Measurements from ENCODE around the gene CNEP1R1.

CNEP1R1 gene

DNA sequence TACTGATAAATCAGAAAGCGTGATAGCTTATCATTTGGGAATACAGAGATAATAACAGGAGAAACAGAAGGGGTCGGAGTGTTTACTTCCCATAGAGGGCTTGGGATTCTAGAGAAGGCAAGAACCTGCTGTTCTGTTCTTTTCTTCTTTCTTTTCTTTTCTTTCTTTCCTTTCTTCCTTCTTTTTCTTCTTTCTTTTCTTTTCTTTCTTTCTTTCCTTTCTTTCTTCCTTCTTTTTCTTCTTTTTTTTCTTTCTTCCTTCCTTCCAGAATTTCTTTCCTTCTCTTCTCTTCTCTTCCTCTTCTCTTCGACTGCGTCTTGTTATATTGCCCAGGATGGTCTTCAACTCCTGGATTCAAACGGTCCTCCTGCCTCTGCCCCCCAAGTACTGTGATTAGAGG lies 18.3 kb downstream of the CNEP1R1 start:
- TF ChIP-seq, protein P1, sequence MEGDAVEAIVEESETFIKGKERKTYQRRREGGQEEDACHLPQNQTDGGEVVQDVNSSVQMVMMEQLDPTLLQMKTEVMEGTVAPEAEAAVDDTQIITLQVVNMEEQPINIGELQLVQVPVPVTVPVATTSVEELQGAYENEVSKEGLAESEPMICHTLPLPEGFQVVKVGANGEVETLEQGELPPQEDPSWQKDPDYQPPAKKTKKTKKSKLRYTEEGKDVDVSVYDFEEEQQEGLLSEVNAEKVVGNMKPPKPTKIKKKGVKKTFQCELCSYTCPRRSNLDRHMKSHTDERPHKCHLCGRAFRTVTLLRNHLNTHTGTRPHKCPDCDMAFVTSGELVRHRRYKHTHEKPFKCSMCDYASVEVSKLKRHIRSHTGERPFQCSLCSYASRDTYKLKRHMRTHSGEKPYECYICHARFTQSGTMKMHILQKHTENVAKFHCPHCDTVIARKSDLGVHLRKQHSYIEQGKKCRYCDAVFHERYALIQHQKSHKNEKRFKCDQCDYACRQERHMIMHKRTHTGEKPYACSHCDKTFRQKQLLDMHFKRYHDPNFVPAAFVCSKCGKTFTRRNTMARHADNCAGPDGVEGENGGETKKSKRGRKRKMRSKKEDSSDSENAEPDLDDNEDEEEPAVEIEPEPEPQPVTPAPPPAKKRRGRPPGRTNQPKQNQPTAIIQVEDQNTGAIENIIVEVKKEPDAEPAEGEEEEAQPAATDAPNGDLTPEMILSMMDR (IDR thresholded peaks at IDR 0.05; ENCODE audit: low read depth, low read length): no peak
- no peak overlapping the region for H3K4me3 ChIP-seq (ENCODE audit: low read depth, low read length)

DNA sequence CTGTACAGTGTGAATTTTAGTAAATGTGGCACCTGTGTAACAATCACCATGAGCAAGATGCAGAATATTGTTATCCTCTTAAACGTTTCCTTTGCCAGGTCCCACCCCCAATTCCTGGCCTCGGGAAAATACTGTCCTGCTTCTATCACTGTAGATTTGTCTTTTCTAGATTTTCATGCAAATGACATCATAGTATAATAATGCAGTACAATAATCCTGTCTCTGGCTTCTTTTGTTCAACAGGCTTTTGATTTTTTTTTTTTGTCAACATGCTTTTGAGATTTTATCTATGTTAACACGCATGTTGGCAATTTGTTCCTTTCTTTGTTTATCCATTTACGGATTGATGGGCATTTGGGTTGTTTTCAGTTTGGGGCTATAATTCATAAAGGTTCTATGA lies 20.4 kb downstream of the CNEP1R1 start:
- TF ChIP-seq, protein P1 (IDR thresholded peaks at IDR 0.05; ENCODE audit: low read depth, low read length): no peak
- H3K4me3 ChIP-seq (ENCODE audit: low read depth, low read length): no peak overlapping the region

DNA sequence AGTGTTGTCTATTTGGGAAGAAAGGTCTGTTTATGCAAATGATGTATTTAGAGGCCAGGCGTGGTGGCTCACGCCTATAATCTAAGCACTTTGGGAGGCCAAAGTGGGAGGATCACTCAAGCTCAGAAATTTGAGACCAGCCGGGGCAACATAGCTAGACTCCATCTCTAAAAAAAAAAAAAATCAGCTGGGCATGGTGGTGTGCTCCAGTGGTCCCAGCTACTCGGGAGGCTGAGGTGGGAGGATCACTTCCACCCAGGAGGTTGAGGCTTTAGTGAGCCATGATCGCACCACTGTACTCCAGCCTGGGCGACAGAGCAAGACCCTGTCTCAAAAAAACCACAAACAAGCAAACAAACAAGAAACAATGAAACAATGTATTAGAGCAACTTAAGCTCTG lies 21.8 kb downstream of the CNEP1R1 start:
- TF ChIP-seq, protein P1 (IDR thresholded peaks at IDR 0.05; ENCODE audit: low read depth, low read length): no peak
- no peak overlapping the region for H3K4me3 ChIP-seq (ENCODE audit: low read depth, low read length)

DNA sequence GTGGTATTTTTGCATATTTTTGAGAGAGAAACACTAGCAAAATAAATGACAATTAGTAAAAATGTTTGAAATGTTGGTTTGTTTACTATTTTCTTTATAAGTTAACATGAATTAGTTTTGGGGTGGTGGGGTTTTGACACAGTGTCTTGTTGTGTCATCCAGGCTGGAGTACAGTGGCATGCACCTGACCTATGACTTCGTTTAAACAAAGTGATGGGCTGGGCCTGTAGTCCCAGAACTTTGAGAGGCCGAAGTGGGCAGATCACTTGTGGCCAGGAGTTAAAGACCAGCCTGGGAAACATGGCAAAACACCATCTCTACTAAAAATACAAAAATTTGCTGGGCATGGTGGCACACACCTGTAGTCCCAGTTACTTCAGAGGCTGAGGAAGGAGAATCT lies 22.8 kb downstream of the CNEP1R1 start:
- no peak overlapping the region for H3K4me3 ChIP-seq (ENCODE audit: low read depth, low read length)
- TF ChIP-seq, protein P1 (IDR thresholded peaks at IDR 0.05; ENCODE audit: low read depth, low read length): no peak

DNA sequence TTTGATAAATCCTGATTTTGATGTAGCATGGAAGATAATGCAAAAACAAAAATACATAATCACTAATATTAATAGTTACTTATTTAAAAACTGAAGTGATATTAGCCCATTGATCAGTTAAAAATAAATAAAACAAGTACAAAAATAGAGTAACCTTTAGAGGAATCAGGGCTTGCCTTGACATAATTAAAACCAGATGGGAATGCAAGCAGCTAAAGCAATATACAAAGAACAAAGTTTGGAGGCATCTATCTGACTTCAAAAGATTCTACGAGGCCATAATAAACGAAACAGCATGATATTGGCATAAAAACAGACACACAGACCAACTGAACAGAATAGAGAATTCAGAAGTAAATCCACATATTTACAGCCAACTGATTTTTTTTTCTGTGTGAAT lies 25.8 kb downstream of the CNEP1R1 start:
- H3K4me3 ChIP-seq (ENCODE audit: low read depth, low read length): no peak overlapping the region
- TF ChIP-seq, protein P1 (IDR thresholded peaks at IDR 0.05; ENCODE audit: low read depth, low read length): no peak

DNA sequence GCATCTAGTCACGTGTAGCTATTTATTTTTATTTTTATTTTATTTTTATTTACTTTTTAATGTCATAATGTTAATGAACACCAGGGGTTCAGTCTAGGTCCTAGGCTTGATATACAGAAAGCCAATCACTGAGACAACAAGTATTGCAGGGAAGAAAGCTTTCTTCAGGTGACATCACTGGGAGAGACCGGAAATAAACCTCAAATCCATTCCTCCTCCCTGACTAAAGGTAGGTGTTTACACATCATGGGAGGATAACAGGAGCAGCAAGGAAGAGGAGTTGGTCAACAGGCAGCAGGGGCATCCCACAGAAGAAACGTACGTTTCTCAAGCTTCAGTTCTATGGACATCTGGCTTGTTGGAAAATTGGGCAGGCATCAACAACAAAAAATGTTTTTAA lies 31.2 kb downstream of the CNEP1R1 start:
- H3K4me3 ChIP-seq (ENCODE audit: low read depth, low read length): no peak overlapping the region
- TF ChIP-seq, protein P1 (IDR thresholded peaks at IDR 0.05; ENCODE audit: low read depth, low read length): no peak

DNA sequence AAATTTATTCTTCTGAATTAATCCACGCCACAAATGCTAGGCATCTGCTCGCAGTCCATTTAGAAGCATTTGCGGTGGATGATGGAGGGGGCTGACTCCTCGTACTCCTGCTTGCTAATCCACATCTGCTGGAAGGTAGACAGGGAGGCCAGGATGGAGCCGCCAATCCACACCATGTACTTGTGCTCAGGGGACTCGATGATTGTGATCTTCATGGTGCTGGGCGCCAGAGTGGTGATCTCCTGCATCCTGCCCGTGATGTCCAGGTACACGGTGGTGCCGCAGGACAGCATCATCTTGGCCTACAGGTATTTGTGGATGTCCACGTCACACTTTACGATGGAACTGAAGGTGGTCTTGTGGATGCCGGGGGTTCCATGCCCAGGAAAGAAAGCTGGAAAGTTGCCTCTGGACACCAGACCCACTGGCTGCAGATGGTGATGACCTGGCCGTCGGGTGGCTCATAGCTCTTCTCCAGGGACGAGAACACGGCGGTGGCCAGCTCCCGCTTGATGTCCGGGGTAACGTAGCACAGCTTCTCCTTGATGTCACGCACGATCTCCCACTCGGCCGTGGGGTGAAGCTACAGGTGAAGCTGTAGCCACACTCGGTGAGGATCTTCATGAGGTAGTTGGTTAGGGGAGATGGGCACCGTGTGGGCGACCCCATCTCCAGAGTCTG lies 33.2 kb downstream of the CNEP1R1 start:
- no peak overlapping the region for H3K4me3 ChIP-seq (ENCODE audit: low read depth, low read length)
- TF ChIP-seq, protein P1 (IDR thresholded peaks at IDR 0.05; ENCODE audit: low read depth, low read length): no peak
